ENCODE measurements around the gene CDK5R2.

CDK5R2 gene

GRCh38 chr2:218986148-218986761 is 26.8 kb downstream of the CDK5R2 start:
- H4K91ac ChIP-seq (ENCODE audit: low read length): no peak overlapping the region
- H3K27ac ChIP-seq (ENCODE audit: low read length, poor library complexity, severe bottlenecking): no peak overlapping the region
- H2BK12ac ChIP-seq (ENCODE audit: low read length in 2 of 2): no peak overlapping the region
- H4K8ac ChIP-seq (ENCODE audit: low read length): no peak overlapping the region
- H3K23ac ChIP-seq (ENCODE audit: low read length in 2 of 2): no peak overlapping the region
- H2AFZ ChIP-seq (ENCODE audit: low read depth, low read length): no peak overlapping the region
- no peak overlapping the region for H2BK15ac ChIP-seq (ENCODE audit: low read depth, poor library complexity, severe bottlenecking)
- no peaks in the 10 kb centered on the region for H3K36me3 ChIP-seq (ENCODE audit: control insufficient read depth in 1 of 2, insufficient read depth in 2 of 2, low read depth in 1 of 2, low read length in 2 of 2)
- H3K79me1 ChIP-seq (replicated peaks; ENCODE audit: low read length, poor library complexity, severe bottlenecking): no peaks in the 10 kb centered on the region
- H2BK120ac ChIP-seq (ENCODE audit: low read depth, low read length): no peak overlapping the region
- no peak overlapping the region for H3K4ac ChIP-seq (ENCODE audit: low read depth in 1 of 2, low read length in 2 of 2)
- H3K18ac ChIP-seq (ENCODE audit: low read depth in 1 of 2, low read length in 2 of 2): no peak overlapping the region
- 33% methylated on average over 3 of the region's 4 CpGs for WGBS
- H2AK5ac ChIP-seq (ENCODE audit: low read length, severe bottlenecking): no peak overlapping the region
- no peak for DNase-seq
- no peak overlapping the region for H3K14ac ChIP-seq (ENCODE audit: low read length in 2 of 2)
- H3K4me1 ChIP-seq (ENCODE audit: control insufficient read depth, insufficient read depth, low read depth, low read length): peaks cover 13% of the 10 kb centered on the region
- H2BK5ac ChIP-seq (ENCODE audit: low read depth, low read length, poor library complexity, severe bottlenecking): no peak overlapping the region
- no peak overlapping the region for H3K4me2 ChIP-seq (ENCODE audit: low read length, poor library complexity, severe bottlenecking)
- H3K27me3 ChIP-seq (ENCODE audit: control insufficient read depth in 1 of 2, insufficient read depth in 1 of 2, low read length in 2 of 2): peaks cover 94% of the 10 kb centered on the region in 2 experiments
- no peak overlapping the region for H3K9ac ChIP-seq (ENCODE audit: low read length)
- H3K9me3 ChIP-seq (ENCODE audit: control insufficient read depth, low read length): no peaks in the 10 kb centered on the region
- no peak overlapping the region for H3K4me3 ChIP-seq (ENCODE audit: insufficient read depth in 1 of 2, low read depth in 1 of 2, low read length in 2 of 2)

- H3K79me1 ChIP-seq (replicated peaks; ENCODE audit: low read length, poor library complexity, severe bottlenecking): no peaks in the 10 kb centered on the region
- no peaks in the 10 kb centered on the region for H3K36me3 ChIP-seq (ENCODE audit: control insufficient read depth in 1 of 2, insufficient read depth in 2 of 2, low read depth in 1 of 2, low read length in 2 of 2)
- no peak overlapping the region for H2BK12ac ChIP-seq (ENCODE audit: low read length in 2 of 2)
- 38% methylated on average over 3 of the region's 3 CpGs for WGBS
- DNase-seq: no peak
- no peak overlapping the region for H2AFZ ChIP-seq (ENCODE audit: low read depth, low read length)
- H2BK15ac ChIP-seq (ENCODE audit: low read depth, poor library complexity, severe bottlenecking): no peak overlapping the region
- H3K23ac ChIP-seq (ENCODE audit: low read length in 2 of 2): no peak overlapping the region
- no peak overlapping the region for H3K4me3 ChIP-seq (ENCODE audit: insufficient read depth in 1 of 2, low read depth in 1 of 2, low read length in 2 of 2)
- H4K8ac ChIP-seq (ENCODE audit: low read length): no peak overlapping the region
- no peak overlapping the region for H3K9ac ChIP-seq (ENCODE audit: low read length)
- H2BK5ac ChIP-seq (ENCODE audit: low read depth, low read length, poor library complexity, severe bottlenecking): no peak overlapping the region
- H3K4ac ChIP-seq (ENCODE audit: low read depth in 1 of 2, low read length in 2 of 2): no peak overlapping the region
- H2AK5ac ChIP-seq (ENCODE audit: low read length, severe bottlenecking): no peak overlapping the region
- H2BK120ac ChIP-seq (ENCODE audit: low read depth, low read length): no peak overlapping the region
- peaks cover 95 to 97% of the 10 kb centered on the region in 2 experiments for H3K27me3 ChIP-seq (ENCODE audit: control insufficient read depth in 1 of 2, insufficient read depth in 1 of 2, low read length in 2 of 2)
- no peak overlapping the region for H3K14ac ChIP-seq (ENCODE audit: low read length in 2 of 2)
- no peak overlapping the region for H4K91ac ChIP-seq (ENCODE audit: low read length)
- no peaks in the 10 kb centered on the region for H3K9me3 ChIP-seq (ENCODE audit: control insufficient read depth, low read length)
- no peak overlapping the region for H3K4me2 ChIP-seq (ENCODE audit: low read length, poor library complexity, severe bottlenecking)
- no peak overlapping the region for H3K18ac ChIP-seq (ENCODE audit: low read depth in 1 of 2, low read length in 2 of 2)
- no peak overlapping the region for H3K27ac ChIP-seq (ENCODE audit: low read length, poor library complexity, severe bottlenecking)
- H3K4me1 ChIP-seq (ENCODE audit: control insufficient read depth, insufficient read depth, low read depth, low read length): peaks cover 10% of the 10 kb centered on the region
Observed at GRCh38 chr2:218988164-218988563, 28.7 kb downstream of the CDK5R2 start.

GRCh38 chr2:218988650-218989049 is 29.2 kb downstream of the CDK5R2 start:
- 55% methylated on average over 2 of the region's 2 CpGs for WGBS

GRCh38 chr2:218990052-218990451 is 30.6 kb downstream of the CDK5R2 start:
- no peak overlapping the region for H2BK12ac ChIP-seq (ENCODE audit: low read length in 2 of 2)
- H2AFZ ChIP-seq (ENCODE audit: low read depth, low read length): no peak overlapping the region
- no peak overlapping the region for H3K4me2 ChIP-seq (ENCODE audit: low read length, poor library complexity, severe bottlenecking)
- no peak overlapping the region for H3K14ac ChIP-seq (ENCODE audit: low read length in 2 of 2)
- H3K4me3 ChIP-seq (ENCODE audit: insufficient read depth in 1 of 2, low read depth in 1 of 2, low read length in 2 of 2): no peak overlapping the region
- H2BK120ac ChIP-seq (ENCODE audit: low read depth, low read length): no peak overlapping the region
- no peak overlapping the region for H2BK5ac ChIP-seq (ENCODE audit: low read depth, low read length, poor library complexity, severe bottlenecking)
- H3K4me1 ChIP-seq (ENCODE audit: control insufficient read depth, insufficient read depth, low read depth, low read length): peaks cover 18% of the 10 kb centered on the region
- H3K79me1 ChIP-seq (replicated peaks; ENCODE audit: low read length, poor library complexity, severe bottlenecking): no peaks in the 10 kb centered on the region
- H3K23ac ChIP-seq (ENCODE audit: low read length in 2 of 2): no peak overlapping the region
- no peak overlapping the region for H4K8ac ChIP-seq (ENCODE audit: low read length)
- no peak for DNase-seq
- no peak overlapping the region for H3K9ac ChIP-seq (ENCODE audit: low read length)
- H3K4ac ChIP-seq (ENCODE audit: low read depth in 1 of 2, low read length in 2 of 2): no peak overlapping the region
- no peak overlapping the region for H3K18ac ChIP-seq (ENCODE audit: low read depth in 1 of 2, low read length in 2 of 2)
- H3K27me3 ChIP-seq (ENCODE audit: control insufficient read depth in 1 of 2, insufficient read depth in 1 of 2, low read length in 2 of 2): peaks cover 96 to 98% of the 10 kb centered on the region in 2 experiments
- H3K9me3 ChIP-seq (ENCODE audit: control insufficient read depth, low read length): no peaks in the 10 kb centered on the region
- no peak overlapping the region for H3K27ac ChIP-seq (ENCODE audit: low read length, poor library complexity, severe bottlenecking)
- no peak overlapping the region for H4K91ac ChIP-seq (ENCODE audit: low read length)
- 40% methylated on average over 9 of the region's 9 CpGs for WGBS
- no peaks in the 10 kb centered on the region for H3K36me3 ChIP-seq (ENCODE audit: control insufficient read depth in 1 of 2, insufficient read depth in 2 of 2, low read depth in 1 of 2, low read length in 2 of 2)
- H2BK15ac ChIP-seq (ENCODE audit: low read depth, poor library complexity, severe bottlenecking): no peak overlapping the region
- H2AK5ac ChIP-seq (ENCODE audit: low read length, severe bottlenecking): no peak overlapping the region

More at GRCh38 chr2:218988650-218989049, 29.2 kb downstream of the CDK5R2 start:
- no peaks in the 10 kb centered on the region for H3K9me3 ChIP-seq (ENCODE audit: control insufficient read depth, low read length)
- no peaks in the 10 kb centered on the region for H3K79me1 ChIP-seq (replicated peaks; ENCODE audit: low read length, poor library complexity, severe bottlenecking)
- no peak overlapping the region for H2AK5ac ChIP-seq (ENCODE audit: low read length, severe bottlenecking)
- H3K9ac ChIP-seq (ENCODE audit: low read length): no peak overlapping the region
- H2AFZ ChIP-seq (ENCODE audit: low read depth, low read length): no peak overlapping the region
- H3K14ac ChIP-seq (ENCODE audit: low read length in 2 of 2): no peak overlapping the region
- H3K18ac ChIP-seq (ENCODE audit: low read depth in 1 of 2, low read length in 2 of 2): no peak overlapping the region
- H2BK5ac ChIP-seq (ENCODE audit: low read depth, low read length, poor library complexity, severe bottlenecking): no peak overlapping the region
- peaks cover 15% of the 10 kb centered on the region for H3K4me1 ChIP-seq (ENCODE audit: control insufficient read depth, insufficient read depth, low read depth, low read length)
- peaks cover 95 to 97% of the 10 kb centered on the region in 2 experiments for H3K27me3 ChIP-seq (ENCODE audit: control insufficient read depth in 1 of 2, insufficient read depth in 1 of 2, low read length in 2 of 2)
- no peaks in the 10 kb centered on the region for H3K36me3 ChIP-seq (ENCODE audit: control insufficient read depth in 1 of 2, insufficient read depth in 2 of 2, low read depth in 1 of 2, low read length in 2 of 2)
- H3K23ac ChIP-seq (ENCODE audit: low read length in 2 of 2): no peak overlapping the region
- H2BK12ac ChIP-seq (ENCODE audit: low read length in 2 of 2): no peak overlapping the region
- DNase-seq: no peak
- no peak overlapping the region for H3K4me3 ChIP-seq (ENCODE audit: insufficient read depth in 1 of 2, low read depth in 1 of 2, low read length in 2 of 2)
- no peak overlapping the region for H3K4ac ChIP-seq (ENCODE audit: low read depth in 1 of 2, low read length in 2 of 2)
- no peak overlapping the region for H4K91ac ChIP-seq (ENCODE audit: low read length)
- H3K4me2 ChIP-seq (ENCODE audit: low read length, poor library complexity, severe bottlenecking): no peak overlapping the region
- H3K27ac ChIP-seq (ENCODE audit: low read length, poor library complexity, severe bottlenecking): no peak overlapping the region
- H4K8ac ChIP-seq (ENCODE audit: low read length): no peak overlapping the region
- H2BK15ac ChIP-seq (ENCODE audit: low read depth, poor library complexity, severe bottlenecking): no peak overlapping the region
- H2BK120ac ChIP-seq (ENCODE audit: low read depth, low read length): no peak overlapping the region

Measured in mesenchymal stem cell (in vitro differentiated cells and primary cell).